Measurements from ENCODE around the gene RNF151. TPM values are rescaled to one million over a fixed set of nuclear protein-coding genes. Genes with fewer than 3 reads are reported as not detected.
A peak's percentile ranks its signal among the peaks of the same experiment; 100 is the strongest.

The RNF151 gene
- total RNA-seq, 1 donor from 2014 or later: not detected

- peaks cover 9% of the 10 kb centered on the region for H3K36me3 Mint-ChIP-seq (ENCODE audit: low read depth)
- H3K4me1 Mint-ChIP-seq: no peaks in the 10 kb centered on the region
- DNase-seq (ENCODE audit: low read depth, low spot score): no peak
- H3K4me3 Mint-ChIP-seq: peak overlapping the region; percentile 23
- H3K9me3 Mint-ChIP-seq: no peaks in the 10 kb centered on the region
- H3K27ac Mint-ChIP-seq (ENCODE audit: unreplicated experiment): no peak overlapping the region
- TF ChIP-seq, protein P1, sequence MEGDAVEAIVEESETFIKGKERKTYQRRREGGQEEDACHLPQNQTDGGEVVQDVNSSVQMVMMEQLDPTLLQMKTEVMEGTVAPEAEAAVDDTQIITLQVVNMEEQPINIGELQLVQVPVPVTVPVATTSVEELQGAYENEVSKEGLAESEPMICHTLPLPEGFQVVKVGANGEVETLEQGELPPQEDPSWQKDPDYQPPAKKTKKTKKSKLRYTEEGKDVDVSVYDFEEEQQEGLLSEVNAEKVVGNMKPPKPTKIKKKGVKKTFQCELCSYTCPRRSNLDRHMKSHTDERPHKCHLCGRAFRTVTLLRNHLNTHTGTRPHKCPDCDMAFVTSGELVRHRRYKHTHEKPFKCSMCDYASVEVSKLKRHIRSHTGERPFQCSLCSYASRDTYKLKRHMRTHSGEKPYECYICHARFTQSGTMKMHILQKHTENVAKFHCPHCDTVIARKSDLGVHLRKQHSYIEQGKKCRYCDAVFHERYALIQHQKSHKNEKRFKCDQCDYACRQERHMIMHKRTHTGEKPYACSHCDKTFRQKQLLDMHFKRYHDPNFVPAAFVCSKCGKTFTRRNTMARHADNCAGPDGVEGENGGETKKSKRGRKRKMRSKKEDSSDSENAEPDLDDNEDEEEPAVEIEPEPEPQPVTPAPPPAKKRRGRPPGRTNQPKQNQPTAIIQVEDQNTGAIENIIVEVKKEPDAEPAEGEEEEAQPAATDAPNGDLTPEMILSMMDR (conservative IDR thresholded peaks at IDR 0.05): no peak
- peaks cover 21% of the 10 kb centered on the region for H3K27me3 Mint-ChIP-seq (ENCODE audit: low read depth)
These were observed 31.1 kb downstream of the RNF151 start for GRCh38 chr16:1997494-1998359.

- Mint-ChIP-seq H3K9me3 (no peaks in the 10 kb centered on the region), H3K4me3 (no peak overlapping the region), H3K27me3 (ENCODE audit: low read depth) (peaks cover 17% of the 10 kb centered on the region), H3K27ac (ENCODE audit: unreplicated experiment) (no peak overlapping the region), H3K36me3 (ENCODE audit: low read depth) (peaks cover 9% of the 10 kb centered on the region), H3K4me1 (no peaks in the 10 kb centered on the region)
- TF ChIP-seq, protein P1 (conservative IDR thresholded peaks at IDR 0.05): no peak
- DNase-seq (ENCODE audit: low read depth, low spot score): no peak
These were observed 31.7 kb downstream of the RNF151 start for GRCh38 chr16:1998360-1998835.

DNA sequence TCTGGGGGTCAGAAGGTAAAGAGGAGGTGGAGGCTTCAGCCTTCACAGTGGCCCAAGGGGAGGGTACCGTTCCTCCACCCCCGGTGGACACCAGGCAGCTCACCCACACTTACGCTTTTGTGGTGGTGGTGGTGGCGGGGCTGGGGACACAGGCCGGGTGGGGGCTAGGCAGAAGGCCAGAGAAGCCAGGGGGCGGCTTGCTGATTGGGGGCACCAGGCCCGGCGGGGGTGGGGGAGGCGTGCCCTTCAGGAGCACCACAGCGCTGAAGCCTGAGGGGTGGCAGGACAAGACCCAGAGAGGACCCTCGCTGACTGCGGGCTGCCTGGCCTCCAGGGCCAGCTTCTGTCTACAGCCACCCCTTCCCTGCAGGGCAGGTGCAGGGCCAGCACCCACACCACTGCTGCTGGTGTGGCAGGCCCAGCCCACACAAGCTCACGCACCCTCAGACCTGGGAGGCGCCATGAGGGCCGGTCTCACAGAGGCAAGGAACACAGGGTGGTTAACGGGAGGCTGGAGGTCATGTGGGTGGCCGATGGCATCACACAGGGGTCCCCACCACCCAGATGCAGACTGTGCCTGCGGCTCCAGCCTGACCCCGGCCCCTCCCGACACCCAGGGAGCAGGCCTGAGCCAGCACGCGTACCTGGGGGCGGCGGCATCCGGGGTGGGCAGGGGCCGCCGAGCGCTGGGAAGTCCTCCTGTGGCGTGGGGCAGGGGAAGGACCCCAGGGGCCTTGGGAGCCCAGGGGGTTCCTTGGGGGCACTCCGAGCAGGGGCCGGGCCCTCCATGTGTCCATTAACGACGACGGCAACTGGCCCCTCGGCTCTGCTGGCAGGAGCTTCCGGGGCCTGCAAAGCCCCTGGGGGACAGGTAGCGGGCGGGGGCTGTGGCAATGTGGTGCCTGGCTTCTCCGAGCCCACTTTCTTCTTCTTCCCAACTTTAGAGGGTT, 32.5 kb downstream of the RNF151 start:
- Mint-ChIP-seq H3K4me3 (no peak overlapping the region), H3K36me3 (ENCODE audit: low read depth) (peaks cover 7% of the 10 kb centered on the region), H3K27ac (ENCODE audit: unreplicated experiment) (no peak overlapping the region), H3K4me1 (no peaks in the 10 kb centered on the region), H3K27me3 (ENCODE audit: low read depth) (peaks cover 10% of the 10 kb centered on the region), H3K9me3 (no peaks in the 10 kb centered on the region)
- DNase-seq (ENCODE audit: low read depth, low spot score): no peak
- TF ChIP-seq, protein P1 (conservative IDR thresholded peaks at IDR 0.05): no peak

DNA sequence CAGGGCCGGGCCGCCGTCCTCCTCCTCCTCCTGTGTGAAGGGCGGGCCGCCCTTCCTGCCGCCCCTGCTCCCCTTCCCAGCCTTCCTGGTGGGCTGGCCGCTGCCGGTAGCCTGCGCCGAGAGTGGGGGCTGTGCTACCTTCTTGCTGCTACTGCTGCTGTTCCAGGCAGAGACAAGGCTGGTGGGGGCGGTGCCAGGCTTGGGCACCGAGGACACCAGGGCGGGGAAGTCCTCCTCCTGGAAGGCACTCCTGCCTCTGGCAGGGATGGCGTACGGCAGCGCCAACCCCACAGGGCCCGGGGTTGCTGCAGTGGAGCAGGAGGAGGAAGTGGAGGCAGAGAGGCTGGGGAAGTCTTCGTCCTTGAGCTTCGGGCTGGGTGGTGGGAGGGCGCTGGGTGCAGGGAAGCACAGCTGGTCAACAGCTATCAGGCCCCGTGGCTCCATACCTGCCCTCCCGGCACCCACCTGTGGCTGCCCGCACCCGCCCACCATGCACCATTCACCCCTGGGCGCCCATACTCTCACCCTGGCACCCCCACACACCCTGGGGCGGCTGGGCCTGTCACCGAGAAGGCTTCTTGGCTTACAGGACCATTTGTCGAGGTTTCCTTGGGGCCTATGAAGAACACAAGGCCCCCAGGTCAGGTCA, 33.3 kb downstream of the RNF151 start:
- no peak overlapping the region for H3K4me3 Mint-ChIP-seq
- no peak overlapping the region for H3K27ac Mint-ChIP-seq (ENCODE audit: unreplicated experiment)
- H3K4me1 Mint-ChIP-seq: no peaks in the 10 kb centered on the region
- DNase-seq (ENCODE audit: low read depth, low spot score): no peak
- TF ChIP-seq, protein P1 (conservative IDR thresholded peaks at IDR 0.05): no peak
- H3K9me3 Mint-ChIP-seq: no peaks in the 10 kb centered on the region
- peaks cover 9% of the 10 kb centered on the region for H3K27me3 Mint-ChIP-seq (ENCODE audit: low read depth)
- H3K36me3 Mint-ChIP-seq (ENCODE audit: low read depth): peaks cover 7% of the 10 kb centered on the region

- Mint-ChIP-seq H3K4me1 (peaks cover 2% of the 10 kb centered on the region), H3K9me3 (no peaks in the 10 kb centered on the region), H3K36me3 (ENCODE audit: low read depth) (peaks cover 2% of the 10 kb centered on the region), H3K27ac (ENCODE audit: unreplicated experiment) (no peak overlapping the region), H3K27me3 (ENCODE audit: low read depth) (peaks cover 2% of the 10 kb centered on the region), H3K4me3 (no peak overlapping the region)
- TF ChIP-seq, protein P1 (conservative IDR thresholded peaks at IDR 0.05): no peak
- no peak for DNase-seq (ENCODE audit: low read depth, low spot score)
These were observed 34.4 kb downstream of the RNF151 start for GRCh38 chr16:2001035-2001434.

Data from neural crest cell (in vitro differentiated cells).